NCI-H128 (cell line): Measurements from ENCODE around the gene PLCD4.

Experiments
- DNase-seq: peaks from one replicate; lab custom pipeline; 2025; ENCODE audit not compliant: unreplicated experiment; lab: John Stamatoyannopoulos, UW

PLCD4 gene

DNA sequence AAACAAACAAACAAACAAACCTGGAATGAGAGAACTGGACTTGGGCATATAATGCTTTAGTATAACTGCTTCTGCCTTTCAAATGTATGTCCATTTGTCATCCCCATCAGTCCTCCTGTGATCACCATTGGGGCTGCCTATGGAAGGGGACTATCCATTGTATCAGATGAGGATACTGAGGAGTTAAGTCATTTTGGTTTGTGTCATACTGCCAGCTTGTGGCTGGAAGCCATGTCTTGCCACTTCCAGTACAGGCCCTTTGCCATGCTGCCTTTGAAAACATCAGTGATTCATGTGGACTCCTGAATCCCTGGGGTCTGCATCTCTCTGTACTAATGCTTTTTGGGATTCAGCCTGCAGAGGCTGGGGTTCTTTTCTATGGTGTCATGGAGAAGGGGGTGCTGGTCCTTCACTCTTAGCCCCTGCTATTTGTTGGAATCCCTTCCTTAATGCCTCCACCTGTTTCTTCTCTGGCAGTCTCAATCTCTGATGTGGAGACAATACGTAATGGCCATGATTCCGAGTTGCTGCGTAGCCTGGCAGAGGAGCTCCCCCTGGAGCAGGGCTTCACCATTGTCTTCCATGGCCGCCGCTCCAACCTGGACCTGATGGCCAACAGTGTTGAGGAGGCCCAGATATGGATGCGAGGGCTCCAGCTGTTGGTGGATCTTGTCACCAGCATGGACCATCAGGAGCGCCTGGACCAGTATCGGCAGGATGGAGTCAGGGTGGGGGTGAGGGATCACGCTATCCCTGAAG is 10.6 kb downstream of the PLCD4 start:
- no peak for DNase-seq

DNA sequence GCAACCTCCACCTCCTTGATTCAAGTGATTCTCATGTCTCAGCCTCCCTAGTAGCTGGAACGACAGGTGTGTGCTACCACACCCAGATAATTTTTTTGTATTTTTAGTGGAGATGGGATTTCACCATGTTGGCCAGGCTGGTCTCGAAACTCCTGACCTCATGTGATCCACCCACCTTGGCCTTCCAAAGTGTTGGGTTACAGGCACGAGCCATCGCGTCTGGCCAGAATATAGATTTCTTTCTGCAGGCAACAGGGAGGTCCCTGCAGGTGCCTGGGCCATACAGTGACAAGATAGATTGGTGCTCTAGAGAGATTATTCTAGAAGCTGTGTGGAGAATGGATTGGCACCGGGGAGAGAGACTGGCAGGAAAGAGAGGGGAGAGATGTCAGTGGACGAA is 13.3 kb downstream of the PLCD4 start:
- DNase-seq, result no peak

DNA sequence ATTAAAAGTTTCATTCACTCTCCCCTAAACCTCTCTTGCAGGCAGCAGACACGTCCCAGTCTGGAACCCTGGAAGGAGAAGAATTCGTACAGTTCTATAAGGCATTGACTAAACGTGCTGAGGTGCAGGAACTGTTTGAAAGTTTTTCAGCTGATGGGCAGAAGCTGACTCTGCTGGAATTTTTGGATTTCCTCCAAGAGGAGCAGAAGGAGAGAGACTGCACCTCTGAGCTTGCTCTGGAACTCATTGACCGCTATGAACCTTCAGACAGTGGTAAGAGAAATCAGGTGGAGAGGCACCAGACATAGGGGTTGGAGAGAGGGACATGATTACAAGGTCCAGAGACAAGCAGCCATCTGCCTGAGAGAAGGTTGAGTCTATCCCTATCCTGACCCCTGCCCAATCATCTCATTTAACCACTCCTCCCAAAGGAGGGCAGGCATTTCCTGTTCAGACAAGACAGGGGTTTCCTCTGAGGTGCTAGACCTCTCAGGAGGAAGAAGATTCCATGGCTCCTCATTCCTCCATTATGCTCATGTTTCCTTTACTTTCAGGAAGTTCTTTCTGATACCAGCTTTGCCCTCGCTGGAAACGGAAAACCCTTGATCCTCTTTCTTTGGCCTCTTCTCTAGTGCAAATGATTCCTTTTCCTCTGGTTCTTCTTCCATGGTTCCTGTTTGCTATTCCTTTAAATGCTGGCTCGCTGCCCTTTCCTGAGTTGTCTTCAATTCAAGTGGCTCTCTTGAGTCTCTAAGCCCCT is 15.1 kb downstream of the PLCD4 start:
- DNase-seq, result no peak

DNA sequence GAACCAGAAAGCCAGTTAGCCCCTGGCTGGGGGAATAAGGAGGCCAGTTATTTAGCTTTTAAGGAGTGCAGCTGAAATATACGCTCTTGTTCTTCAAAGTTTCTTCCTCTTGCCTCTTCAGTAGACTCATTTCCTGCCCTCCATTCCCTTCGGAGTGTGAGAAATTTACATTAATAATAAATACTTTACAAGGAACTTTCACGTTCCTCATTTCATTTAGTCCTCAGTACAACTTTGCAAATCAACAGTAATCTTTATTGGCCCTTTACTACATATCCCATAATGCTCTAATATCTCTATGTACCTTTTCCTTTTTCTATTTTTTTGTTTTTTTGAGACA is 15.6 kb downstream of the PLCD4 start:
- DNase-seq, result no peak

DNA sequence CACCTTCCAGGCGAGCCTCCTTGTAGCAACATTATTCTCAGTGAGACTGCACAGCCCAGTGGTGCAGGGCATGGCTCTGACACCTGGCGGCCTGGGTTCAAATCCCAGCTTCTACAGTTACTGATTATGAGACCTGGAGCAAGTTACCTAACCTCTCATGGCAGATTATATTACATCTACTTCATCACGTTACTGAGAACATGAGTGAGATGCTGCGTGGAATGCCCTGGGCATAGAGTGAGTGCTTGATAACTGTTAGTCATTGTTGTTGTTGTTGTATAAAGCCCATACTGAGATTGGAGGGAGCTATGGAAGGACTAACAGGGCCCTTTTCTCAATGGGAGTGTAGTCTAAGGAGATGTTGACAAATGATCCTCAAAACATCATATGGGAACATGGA is 18.7 kb downstream of the PLCD4 start:
- no peak for DNase-seq

DNA sequence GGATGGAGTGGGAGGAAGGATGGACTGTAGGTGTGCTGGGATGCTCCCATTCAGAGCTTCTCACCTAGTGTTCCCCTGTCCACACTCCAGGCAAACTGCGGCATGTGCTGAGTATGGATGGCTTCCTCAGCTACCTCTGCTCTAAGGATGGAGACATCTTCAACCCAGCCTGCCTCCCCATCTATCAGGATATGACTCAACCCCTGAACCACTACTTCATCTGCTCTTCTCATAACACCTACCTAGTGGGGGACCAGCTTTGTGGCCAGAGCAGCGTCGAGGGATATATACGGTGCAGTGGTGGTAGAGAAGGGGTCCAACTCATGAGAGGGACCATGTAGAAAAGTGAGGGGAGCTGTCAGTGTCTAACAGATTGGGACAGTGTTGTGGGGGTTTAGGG is 20.2 kb downstream of the PLCD4 start:
- DNase-seq, result no peak

DNA sequence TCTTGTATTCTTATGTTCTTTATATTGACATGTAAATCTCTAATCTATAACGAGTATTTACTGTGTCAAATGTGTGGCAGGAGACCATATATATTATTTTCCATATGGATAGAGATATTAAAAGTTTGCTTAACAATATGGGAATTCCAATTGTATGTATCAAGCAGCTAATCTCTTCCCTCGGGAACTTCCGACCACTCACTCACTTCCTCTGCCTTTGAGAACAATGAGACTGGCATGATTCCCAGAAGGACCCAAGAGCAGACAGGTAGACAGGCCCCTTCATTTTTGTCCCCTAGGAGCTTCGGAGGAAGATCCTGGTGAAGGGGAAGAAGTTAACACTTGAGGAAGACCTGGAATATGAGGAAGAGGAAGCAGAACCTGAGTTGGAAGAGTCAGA is 24.1 kb downstream of the PLCD4 start:
- DNase-seq, result no peak

DNA sequence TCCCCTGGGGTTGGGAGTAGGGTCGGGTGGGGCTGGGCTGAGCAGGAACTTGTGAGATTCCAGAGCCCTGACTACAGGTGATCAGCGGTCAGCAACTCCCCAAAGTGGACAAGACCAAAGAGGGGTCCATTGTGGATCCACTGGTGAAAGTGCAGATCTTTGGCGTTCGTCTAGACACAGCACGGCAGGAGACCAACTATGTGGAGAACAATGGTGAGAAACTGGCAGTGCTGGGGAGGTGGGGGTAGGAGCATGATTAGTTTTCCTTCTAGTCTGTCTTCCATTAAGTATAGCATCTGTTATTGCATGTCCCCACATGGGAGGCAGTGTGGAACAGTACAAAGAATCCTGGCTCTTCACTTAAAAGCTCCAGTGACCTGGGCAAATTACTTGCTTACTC is 28.0 kb downstream of the PLCD4 start:
- no peak for DNase-seq

DNA sequence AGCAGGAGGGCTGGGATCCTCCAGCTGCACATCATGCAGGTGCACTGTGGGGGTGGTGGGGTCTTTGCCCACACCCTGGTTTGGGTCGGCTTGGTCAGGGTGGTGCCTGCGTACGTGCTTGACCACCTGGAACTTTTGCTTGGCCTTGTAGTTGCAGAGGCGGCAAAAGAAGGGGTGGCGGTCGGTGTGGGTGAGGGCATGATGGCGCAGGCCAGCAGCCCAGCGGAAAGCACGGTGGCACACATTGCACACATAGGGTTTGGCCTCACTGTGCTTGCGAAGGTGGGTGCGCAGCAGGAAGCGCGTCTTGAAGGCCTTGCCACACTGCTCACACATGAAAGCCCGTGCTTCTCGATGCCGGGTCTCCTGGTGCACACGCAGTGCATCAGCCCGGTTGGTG is 30.7 kb downstream of the PLCD4 start:
- no peak for DNase-seq

DNA sequence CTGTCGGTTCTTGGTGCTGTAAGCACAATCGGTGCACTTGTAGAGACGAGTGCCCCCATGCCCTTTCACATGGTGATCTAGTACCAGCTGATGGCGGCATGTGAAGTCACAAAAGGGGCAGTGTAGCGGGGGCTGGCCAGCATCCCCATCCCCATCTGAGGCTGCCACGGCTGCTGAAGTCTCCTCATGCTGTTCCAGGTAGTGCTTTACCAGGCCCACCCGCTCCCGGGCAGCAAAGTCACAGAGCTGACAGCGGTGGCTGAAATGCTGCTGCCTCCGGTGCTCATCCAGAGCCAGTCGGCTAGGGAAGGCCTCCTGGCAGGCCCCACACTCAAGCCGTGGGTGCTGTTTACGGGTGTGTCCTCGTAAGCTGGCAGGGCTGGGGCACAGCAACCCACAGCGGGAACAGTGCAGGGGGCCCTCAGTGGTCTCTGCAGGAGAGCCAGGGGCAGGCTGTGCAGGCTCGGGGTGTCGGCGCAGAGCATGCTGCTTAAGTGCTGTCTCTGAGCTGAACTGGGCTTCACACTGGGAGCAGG is 34.5 kb downstream of the PLCD4 start:
- DNase-seq, result no peak

DNA sequence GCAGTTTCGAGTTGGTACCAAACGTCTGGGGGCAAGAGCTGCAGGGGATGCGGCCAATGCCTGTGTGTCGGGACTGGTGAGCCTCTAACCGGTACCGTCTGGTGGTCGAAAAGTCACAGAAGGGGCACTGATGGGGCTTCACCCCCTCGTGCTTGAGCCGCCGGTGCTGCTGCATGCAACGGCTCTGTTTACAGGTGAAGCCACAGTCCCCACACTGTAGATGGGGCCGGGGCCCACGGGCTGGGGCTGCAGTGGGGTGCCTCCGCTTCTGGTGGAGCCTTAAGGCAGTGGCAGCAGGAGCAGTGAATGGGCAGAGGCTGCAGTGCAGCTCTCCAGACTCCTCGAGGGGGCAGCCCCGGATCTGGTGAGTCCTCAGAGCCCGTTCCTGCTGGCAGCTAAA is 35.1 kb downstream of the PLCD4 start:
- DNase-seq, result no peak

DNA sequence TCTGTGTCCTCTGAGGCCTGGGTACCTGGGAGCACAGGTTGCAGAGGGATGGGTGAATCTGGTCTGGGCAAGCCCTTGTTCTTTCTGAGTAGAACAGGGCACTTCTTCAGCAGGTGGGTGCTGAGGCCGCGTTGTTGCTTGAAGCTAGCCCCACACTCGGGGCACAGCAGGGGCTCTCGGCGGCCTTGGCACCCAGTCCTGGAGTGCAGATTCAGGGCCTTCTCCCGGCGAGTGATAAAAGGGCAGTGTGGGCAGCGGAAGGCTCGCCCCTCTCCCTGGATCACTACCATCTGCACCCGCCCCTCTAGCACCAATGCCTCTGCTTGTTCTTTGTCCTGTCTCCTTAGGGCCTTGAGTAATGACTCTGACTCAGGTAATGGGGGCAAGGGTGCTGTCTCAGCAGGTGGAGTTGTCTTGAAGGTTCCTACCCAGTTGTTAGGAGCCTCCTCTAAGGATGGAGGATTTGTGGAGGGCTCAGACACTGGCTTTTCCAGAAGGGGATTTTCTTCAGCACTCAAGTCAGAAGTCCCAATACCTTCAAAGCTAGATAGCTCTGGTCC is 36.1 kb downstream of the PLCD4 start:
- DNase-seq, result no peak

DNA sequence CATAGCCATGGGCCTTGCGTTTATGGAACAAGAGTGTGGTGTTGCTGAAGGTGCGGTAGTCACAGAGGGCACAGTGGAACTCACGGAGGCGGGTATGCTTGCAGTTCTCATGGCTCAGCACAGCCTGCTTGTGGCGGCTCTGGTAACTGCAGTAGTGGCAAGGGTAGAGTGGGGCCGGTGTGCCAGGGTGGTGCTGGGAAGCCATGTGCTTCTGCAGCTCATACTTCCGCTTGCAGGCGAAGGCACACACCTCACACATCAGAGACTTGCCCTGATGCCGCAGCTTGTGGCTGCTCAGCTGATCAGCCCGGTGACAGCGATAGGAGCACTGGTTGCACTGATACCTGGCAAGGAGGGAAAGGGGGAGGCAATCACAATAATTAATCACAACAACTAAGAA is 37.0 kb downstream of the PLCD4 start:
- DNase-seq, result no peak

DNA sequence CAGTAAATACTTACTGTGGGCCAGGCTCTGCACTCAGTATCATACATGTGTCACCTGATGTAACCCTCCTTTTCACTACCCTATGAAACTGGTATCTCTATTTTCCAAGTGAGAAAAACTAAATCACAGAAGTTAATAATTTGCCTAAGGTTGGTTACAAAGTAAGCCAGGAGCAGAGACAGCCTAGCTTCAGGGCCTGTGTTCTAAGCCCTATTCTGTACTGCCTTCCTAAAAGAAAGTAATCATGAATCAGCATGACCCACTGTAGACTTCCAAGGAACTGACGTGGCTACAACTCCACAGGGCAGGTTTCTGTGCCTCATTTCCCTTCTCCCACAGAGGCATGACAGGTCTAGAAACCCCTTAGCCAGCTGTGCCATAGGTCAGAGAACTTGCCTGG is 37.4 kb downstream of the PLCD4 start:
- DNase-seq, result no peak

DNA sequence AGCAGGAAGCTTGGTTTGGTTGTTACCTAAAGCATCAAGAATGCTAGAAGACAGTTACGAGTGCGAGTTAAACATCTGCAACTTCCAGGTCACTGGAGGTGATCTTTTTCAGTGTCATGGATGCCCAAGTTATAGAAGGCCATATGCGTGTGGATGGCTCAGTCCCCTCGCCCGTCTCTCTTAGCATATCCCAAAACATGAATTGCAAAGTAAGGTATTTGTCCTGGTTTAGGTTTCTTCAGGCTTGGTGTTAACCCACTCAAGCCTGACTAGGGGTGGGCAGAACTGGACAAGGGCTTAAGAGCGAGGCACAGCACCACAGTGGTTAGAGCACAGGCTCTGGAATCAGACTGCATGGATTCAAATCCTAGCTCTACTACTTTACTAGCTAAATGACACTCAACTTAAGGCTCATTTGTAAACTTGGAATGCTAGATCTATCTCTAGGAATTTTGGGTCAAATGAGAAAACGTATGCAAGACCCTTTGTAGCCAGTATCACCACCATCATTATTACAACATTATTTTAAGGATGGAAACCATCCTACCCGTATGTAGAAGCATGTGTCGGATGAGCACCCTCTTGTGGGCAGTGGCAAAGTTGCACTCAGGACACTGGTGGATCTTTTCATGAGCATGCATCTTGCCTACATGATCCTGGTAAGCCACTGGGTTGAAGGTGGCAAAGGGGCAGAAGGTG is 40.5 kb downstream of the PLCD4 start:
- peak; percentile 10 for DNase-seq

DNA sequence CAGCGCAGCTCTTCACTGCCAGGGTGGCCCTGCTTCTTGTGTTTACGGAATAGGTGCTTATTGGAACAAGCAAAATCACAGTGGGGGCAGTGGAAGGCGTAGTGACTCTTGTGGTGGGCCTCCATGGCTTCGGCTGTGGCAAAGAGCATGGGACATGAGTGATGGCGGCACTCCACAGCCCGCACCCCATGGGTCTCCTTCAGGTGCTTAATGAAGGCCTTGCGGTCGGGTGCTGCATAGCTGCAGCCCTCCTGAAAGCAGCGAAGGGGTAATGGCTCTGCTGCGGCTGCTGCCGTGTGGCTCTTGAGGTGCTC is 41.0 kb downstream of the PLCD4 start:
- no peak for DNase-seq

DNA sequence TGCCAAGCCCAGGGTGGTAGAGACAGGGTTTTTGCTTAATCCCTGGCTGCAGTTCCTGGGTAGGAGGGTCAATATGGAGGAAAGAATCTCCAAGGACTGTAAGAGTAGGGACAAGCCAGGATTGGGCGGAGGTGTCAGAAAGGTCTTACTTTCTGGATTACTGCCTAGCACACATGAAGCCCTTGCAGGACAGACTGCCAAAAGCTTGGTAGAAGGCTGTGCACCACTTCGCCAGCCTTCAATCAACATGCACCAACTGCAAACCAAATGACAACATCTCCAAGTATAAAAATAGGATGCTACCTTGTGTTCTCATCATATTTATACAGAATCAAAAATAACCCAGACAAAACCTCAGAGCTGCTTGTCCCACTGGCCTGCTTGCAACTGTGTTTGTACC is 48.1 kb downstream of the PLCD4 start:
- no peak for DNase-seq

DNA sequence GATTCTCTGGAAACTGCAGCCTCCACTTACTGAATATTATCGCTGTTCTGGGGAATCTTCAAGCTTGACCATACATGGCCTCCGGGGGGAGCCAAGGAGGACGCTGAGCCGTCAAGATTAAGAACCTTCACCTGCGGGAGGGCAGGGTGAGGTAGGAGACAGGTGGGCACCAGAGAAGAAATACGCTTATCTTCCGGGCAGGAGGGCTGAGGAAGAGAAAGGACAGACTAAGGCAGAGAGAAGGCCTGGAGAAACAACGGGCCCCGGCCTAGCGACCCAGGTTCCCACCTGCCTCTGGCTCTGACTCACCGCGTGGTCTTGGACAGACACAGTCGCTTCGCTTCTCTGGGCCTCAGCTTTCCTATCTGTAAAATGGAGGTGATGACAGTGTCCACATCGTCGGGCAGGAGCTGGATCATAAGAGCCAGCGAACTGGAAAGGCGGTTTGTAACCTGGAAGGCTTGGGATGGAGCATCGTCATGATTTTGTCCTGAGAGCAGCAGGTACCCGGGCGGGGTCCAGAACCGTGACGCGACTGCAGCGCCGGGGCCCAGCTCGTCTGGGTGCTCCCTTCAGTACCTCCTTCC is 51.1 kb downstream of the PLCD4 start:
- no peak for DNase-seq

DNA sequence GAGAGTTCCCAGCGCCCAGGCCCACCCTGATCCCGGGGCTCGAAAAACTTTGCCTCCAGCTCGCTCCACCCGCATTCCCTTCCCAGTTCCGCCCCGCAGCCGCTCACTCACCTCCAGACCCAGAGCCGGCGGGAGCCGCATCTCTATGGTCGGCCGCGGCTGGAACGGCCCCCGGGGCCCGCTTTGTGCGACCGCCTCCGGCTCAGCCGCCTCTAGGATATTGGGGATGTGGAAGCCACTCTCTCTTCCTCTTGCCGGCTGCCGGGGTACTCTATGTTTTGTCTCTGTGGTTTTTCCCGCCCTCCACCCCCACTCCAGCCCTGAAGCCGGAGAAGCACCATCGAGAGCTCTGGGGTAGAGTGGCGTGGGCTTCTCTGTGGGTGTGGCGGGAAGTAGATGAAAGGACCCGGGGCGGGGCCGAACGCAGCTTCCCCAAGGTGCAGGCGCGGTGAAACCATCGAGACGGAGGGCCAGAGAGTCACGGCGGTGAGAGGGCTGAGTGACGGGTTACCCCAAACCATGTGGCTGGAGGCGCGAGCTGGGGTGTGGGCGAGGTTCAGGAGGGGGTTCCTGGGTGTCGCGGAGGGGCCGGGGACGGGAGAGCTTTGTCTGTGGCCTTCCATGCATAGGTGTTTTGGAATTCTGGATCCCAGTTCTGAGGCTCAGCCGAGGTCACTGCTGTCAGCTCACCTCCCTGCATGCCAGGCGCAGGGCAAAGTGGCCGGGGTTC is 51.7 kb downstream of the PLCD4 start, which contains the start of the genes BCS1L and ZNF142:
BCS1L (plus strand) TSS at position 426 of the 730 bp plus-strand sequence. CDS start 1,305 bp downstream, outside the sequence.
ZNF142 (minus strand) TSS at position 366 of the 730 bp plus-strand sequence. CDS start 3,194 bp downstream, outside the sequence.
- DNase-seq, result peak; percentile 75

DNA sequence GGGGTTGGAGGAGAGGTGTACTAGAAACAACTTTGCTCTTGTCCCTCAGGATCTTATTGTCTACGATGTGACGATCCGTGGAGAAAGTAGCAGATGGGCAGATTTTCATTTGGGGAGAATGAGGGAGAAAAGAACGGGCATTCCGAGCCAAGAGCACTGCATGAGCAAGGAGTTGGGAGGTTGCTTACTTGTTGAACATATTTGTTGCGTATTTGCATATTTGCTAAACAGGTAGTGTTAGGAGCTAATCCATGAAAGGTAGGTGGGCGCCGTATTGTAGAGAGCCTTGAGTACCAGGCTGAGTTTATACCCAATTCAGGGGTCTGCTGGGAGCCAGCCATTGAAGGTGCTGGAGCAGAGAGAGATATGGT is 52.3 kb downstream of the PLCD4 start:
- no peak for DNase-seq

DNA sequence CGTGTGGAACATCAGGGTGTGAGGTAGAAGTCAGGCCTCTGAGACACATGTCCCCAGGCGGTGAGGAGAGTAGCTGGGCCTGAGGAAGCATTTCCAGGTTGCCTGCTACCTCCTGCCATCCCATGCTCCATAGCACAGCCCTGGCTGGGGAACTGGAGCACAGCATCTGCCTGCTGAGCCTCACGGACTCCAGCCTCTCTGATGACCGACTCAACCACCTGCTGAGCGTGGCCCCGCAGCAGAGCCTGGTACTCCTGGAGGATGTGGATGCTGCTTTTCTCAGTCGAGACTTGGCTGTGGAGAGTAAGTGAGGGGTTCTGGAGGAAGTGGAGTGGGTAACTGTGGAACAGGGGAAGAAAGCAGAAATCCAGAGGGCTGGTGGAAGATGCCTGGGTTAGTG is 54.7 kb downstream of the PLCD4 start:
- DNase-seq, result no peak
